Activated naive CD8-positive, alpha-beta T cell (primary cell): ENCODE measurements around the gene CRACR2B.

Experiments
- H3K27ac Mint-ChIP-seq: one replicate; pipeline ENCODE4 v1.8.0; 2021; ENCODE audit warnings: mixed read lengths
- H3K27me3 Mint-ChIP-seq: one replicate; pipeline ENCODE4 v1.8.0; 2021; ENCODE audit warnings: mixed read lengths
- H3K36me3 Mint-ChIP-seq: one replicate; pipeline ENCODE4 v1.8.0; 2021; ENCODE audit warnings: mixed read lengths
- H3K4me1 Mint-ChIP-seq: one replicate; pipeline ENCODE4 v1.8.0; 2021; ENCODE audit warnings: low read depth, mixed read lengths
- H3K4me3 Mint-ChIP-seq: one replicate; pipeline ENCODE4 v1.8.0; 2021; ENCODE audit warnings: mild to moderate bottlenecking, mixed read lengths
- H3K9me3 Mint-ChIP-seq: one replicate; pipeline ENCODE4 v1.8.0; 2021; ENCODE audit warnings: low read depth, mixed read lengths

The CRACR2B gene

DNA sequence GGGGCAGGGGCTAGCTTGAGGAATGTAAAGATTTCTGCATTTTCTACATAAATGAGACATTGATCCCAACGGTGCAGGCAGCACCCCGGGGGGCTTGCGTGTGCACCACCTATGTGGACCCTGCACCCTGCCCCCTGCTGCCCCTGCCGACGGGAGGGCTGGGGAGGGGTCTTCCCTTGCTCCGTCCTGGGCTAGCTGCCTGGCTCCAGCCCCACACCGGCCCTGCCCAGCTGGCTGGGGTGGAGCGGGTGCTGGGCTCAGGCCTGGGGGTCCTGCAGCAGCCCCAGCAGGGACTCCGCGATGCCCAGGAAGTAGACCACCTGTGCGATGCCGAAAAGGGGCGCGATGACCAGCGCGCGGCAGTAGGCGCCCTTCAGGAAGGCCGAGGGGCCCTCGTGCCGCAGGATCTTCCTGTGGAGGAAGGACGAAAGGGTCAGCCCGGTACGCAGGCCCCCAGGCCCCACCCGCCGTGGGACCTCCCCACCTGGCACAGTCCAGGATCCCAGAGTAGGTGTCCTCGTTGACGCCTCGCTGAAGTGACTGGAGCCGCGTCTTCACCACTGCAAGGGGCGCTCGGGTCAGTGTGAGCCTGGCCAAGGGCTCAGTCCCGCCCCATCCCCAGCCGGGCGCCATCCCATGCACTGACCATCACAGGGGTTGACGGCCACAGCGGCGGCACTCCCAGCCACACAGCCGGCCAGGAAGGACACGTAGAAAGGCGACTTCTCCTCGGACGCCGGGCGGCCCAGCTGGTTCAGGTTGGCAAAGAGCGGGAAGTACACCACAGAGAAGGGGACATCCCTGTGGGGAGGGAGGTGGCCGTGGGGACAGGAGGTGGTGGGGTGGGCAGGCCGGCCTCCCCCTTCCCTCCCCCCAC is 35.8 kb upstream of the CRACR2B start:
- H3K36me3 Mint-ChIP-seq: no peaks in the 10 kb centered on the region
- H3K4me3 Mint-ChIP-seq: no peak overlapping the region
- peaks cover 10% of the 10 kb centered on the region for H3K4me1 Mint-ChIP-seq
- no peak overlapping the region for H3K27ac Mint-ChIP-seq
- H3K27me3 Mint-ChIP-seq: no peaks in the 10 kb centered on the region
- no peaks in the 10 kb centered on the region for H3K9me3 Mint-ChIP-seq

DNA sequence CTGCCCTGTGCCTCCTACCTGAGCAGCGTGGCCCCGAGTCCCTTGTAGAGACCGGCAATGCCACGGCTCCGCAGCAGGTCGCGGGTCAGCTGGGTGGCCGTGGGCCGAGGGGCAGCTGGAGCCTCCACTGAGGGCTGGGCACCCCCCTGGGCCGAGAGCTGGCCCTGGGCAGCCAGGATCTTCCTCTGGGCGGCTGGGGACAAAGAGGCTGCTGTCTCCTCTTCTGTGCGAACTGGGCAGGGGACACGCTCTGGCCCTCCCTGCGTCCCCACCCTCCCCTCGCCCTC is 35.2 kb upstream of the CRACR2B start:
- Mint-ChIP-seq H3K9me3 (no peaks in the 10 kb centered on the region), H3K27me3 (no peaks in the 10 kb centered on the region), H3K36me3 (no peaks in the 10 kb centered on the region), H3K27ac (no peak overlapping the region), H3K4me1 (peaks cover 10% of the 10 kb centered on the region), H3K4me3 (no peak overlapping the region)

DNA sequence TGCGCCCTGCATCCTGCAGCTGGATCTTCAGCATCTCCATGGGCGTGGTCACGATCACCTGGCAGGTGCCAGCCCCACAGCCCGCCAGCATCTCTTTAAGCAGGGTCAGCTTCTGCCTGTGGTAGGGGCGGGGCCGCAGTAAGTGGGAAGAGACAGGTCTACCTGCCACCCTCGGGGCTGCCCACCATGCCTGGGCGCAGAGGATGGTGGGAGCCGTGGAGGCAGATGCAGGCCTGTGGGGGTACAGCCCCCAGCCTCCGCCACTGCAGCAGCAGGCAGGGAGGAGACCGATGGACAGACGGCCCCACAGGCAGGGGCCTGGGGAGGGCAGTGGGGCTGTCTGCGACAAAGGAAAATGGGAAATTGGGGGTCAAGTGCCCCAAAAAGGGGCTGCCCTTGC is 34.8 kb upstream of the CRACR2B start:
- H3K36me3 Mint-ChIP-seq: no peaks in the 10 kb centered on the region
- no peak overlapping the region for H3K27ac Mint-ChIP-seq
- peaks cover 8% of the 10 kb centered on the region for H3K4me1 Mint-ChIP-seq
- H3K27me3 Mint-ChIP-seq: no peaks in the 10 kb centered on the region
- H3K4me3 Mint-ChIP-seq: no peak overlapping the region
- no peaks in the 10 kb centered on the region for H3K9me3 Mint-ChIP-seq

DNA sequence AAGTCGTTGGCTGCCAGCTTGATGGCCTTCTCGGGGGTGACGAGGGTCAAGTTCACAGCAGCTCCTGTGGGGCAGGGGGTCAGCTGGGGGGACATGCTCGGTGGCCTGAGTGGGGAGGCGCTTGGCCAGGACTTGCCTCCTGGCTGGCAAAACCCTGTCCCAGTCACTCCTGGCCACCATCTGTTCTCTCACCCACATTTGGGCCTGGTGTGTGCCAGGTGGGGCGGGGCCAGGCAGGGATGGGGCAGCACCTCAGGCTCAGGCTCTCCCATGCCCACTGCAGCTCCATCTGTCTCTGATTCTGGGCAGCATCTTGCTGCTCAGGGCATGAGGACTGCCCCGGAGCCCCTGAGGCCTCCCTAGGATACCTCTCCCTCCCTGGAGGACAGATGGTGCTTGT is 34.2 kb upstream of the CRACR2B start:
- H3K4me3 Mint-ChIP-seq: no peak overlapping the region
- no peaks in the 10 kb centered on the region for H3K36me3 Mint-ChIP-seq
- H3K27me3 Mint-ChIP-seq: no peaks in the 10 kb centered on the region
- no peak overlapping the region for H3K27ac Mint-ChIP-seq
- no peaks in the 10 kb centered on the region for H3K9me3 Mint-ChIP-seq
- H3K4me1 Mint-ChIP-seq: peaks cover 7% of the 10 kb centered on the region

DNA sequence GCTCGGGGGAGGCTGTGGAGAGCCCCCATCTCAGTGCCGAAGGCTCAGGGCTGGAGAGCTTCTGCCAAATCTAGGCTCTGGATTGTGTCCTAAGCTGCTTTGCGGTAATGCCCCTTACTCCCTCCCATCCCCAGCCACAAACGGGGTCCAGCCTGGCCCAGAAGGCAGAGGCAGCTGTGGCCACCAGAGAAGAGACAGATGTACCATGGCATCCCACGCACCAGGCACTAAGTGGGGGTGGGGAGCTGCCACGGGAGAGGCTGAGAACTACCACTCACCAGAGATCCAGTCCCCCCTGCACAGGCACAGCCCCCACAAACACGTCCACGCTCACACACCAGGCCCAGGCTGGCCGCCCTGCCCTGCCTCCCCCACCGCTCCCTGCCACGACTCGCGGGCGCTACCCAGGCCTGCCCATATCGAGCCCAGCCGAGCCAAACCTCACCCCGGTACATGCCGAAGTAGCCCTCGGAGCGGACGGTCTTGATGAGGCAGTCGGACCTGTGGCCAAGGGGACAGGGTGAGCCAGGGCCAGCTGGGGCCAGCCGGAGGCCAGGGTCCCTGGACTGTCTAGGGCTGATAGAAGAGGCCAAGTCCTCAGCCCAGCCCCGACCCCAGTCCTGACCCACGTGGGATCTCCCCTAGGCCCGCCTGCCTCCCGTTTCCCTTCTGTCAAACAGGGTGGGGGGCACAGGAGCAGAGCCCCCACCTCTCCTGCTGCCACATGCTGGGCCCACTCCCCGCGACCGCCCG is 33.5 kb upstream of the CRACR2B start:
- Mint-ChIP-seq H3K36me3 (no peaks in the 10 kb centered on the region), H3K9me3 (no peaks in the 10 kb centered on the region), H3K27me3 (no peaks in the 10 kb centered on the region), H3K4me3 (peak overlapping the region; percentile 51), H3K27ac (no peak overlapping the region), H3K4me1 (peaks cover 5% of the 10 kb centered on the region)

DNA sequence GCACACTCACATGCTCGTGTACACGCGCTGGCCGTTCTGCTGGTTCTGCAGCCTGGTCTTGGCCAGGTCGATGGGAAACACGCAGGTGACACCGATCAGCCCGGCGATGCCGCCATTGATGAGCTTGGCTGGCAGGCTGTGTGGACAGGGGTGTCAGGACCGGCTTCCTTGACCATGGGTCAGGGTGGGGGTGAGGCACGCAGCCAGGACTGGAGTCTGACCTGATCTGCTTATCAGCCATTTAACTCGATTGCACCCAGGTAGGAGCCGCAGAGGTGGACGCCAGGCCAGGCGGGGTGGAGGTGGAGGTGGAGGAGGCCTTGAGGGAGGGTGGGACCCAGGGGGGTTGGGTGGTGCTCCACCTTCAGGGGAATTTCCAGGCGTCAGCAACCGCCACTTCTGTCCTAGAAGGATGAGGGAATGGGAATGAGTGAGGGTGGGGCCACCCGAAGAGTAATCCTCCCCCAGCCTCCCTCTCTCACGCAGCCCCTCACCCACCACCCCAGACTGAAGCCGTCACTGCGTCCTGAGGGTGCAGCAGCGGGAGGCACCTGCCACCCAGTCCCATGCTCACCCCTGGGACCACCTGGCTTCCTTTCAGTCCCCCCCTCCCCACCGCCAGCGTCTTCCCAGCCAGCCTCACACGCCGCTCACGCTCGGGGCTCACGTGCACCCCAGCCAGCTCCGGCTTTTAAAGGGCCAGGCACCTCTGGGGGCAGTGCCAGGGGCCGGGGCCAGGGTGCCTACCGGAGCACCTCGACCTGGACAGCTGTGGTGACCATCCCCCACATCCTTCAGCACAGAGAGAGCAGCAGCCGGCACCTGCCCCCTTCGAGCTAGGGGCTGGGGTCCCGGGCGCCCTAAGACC is 32.7 kb upstream of the CRACR2B start:
- no peak overlapping the region for H3K27ac Mint-ChIP-seq
- no peaks in the 10 kb centered on the region for H3K27me3 Mint-ChIP-seq
- peak overlapping the region; percentile 91 for H3K4me3 Mint-ChIP-seq
- H3K4me1 Mint-ChIP-seq: peaks cover 5% of the 10 kb centered on the region
- H3K9me3 Mint-ChIP-seq: no peaks in the 10 kb centered on the region
- no peaks in the 10 kb centered on the region for H3K36me3 Mint-ChIP-seq

DNA sequence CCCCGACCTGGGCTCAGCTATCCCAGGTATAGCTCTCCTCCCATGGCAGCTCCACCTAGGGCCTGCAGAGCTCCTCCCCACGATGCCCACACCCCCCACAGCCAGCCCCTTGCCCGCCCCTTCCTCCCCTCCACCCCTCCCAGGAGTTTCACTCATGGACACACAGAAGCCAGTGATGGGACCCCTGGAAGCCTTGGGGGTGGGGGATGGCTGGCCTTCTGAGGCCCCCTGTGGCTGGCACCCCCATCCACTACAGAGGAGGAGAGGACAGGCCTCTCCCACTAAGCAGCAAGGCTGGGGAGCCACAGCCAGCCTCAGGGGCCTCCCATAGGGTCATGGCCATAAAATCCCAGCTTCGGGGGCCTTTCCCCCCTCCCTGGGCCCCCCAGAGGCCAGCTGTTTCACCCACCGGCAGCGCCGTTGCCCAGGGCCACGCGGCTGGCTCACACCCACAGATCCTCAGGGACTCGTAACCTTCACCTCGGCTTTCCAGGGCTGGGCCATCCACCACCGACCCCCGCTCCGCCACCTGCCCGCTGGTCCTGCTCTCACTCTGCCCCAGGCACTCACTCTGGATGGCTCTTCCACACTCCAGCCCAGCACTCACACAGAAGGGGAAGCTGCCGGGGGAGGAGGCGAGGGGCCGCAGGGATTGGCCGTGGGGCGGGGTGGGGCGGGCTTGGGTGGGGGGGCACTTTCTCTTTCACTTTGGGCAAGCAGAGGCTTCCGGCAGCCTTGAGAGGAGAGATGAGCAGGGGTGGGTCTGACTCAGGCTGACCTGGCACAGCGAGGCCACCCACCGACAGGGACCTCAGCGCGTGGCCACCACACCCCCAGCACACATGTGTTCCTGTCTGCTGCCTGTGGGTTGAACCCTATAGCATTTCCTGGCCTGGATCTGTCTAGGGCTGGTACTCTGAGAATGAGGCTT is 31.8 kb upstream of the CRACR2B start:
- H3K27me3 Mint-ChIP-seq: no peaks in the 10 kb centered on the region
- peak overlapping the region; percentile 84 for H3K27ac Mint-ChIP-seq
- peaks cover 5% of the 10 kb centered on the region for H3K4me1 Mint-ChIP-seq
- peak overlapping the region; percentile 91 for H3K4me3 Mint-ChIP-seq
- H3K36me3 Mint-ChIP-seq: no peaks in the 10 kb centered on the region
- no peaks in the 10 kb centered on the region for H3K9me3 Mint-ChIP-seq

DNA sequence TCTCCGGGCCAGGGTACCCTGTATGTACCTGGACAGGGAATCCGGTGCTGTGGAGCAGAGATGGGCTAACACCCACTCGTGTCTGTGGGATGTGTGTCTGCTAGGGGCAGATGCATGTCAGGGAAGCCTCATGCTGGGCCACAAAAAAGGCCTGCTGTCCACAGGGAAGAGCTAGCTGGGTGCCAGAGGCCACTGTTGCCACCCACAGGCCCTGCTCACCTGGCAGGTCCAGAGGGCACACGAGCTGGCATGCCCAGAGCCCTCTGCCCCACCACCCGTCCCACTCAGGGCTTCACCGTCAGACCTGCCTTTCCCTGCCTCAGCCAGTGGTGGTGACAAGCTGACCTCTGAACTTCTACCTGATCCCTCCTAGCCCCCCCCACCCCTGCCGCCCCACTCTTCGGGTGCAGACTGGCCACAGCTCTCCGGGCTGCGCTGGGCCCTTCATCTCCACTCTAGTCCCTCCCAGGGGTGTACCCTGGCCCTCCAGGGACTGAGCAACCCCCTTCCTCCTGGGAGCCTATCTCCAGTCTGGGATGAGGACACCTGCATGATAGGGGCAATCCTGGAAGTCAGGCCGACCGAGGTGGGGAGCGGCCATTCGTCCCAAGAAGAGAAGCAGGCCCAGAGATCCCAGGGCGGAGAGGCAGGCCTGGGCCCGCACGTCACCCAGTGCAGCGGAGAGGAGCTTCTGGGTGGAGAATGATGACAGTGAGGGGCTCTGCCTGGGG is 31.0 kb upstream of the CRACR2B start:
- Mint-ChIP-seq H3K36me3 (no peaks in the 10 kb centered on the region), H3K4me3 (peak overlapping the region; percentile 91), H3K9me3 (no peaks in the 10 kb centered on the region), H3K27me3 (no peaks in the 10 kb centered on the region), H3K27ac (peak overlapping the region; percentile 84), H3K4me1 (peaks cover 5% of the 10 kb centered on the region)

DNA sequence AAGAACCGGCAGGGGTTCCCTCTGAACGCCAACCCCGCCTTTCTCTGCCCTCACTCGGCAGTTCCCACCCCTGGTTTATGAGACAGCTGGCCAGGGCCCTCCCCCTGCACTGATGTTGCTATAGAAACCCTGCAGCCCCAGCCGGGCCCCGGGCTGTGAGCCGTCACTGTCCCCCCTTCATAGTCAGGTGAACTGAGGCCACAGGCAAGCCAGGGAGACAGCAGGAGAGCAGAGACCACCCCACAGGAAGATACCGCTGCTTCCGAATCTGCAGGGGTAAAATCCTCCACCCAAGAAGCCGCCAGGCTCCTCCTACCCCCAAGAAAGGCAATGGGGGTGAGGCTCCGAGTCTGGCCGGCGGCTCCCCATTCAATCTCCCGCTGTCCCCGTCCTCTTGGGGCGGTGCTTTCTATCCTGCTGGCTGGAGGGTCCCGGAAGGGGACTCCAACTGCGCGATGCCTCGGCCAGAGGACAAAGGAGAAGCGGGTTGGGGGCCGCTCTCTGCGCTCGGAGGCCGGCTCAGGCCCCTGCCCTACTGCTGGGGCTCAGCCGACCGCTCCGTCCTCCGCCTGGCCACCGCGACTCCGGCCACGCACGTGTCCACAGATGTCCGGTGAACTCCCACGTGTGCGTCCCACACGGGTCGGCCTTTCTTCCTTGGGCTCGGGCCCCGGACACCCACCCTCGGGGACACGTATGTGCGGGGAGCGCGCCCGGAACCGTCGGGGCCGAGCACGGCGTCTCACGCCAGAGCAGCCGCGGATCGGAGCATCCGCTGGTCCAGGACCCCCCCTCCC is 30.2 kb upstream of the CRACR2B start:
- no peaks in the 10 kb centered on the region for H3K36me3 Mint-ChIP-seq
- H3K27ac Mint-ChIP-seq: peak overlapping the region; percentile 84
- peak overlapping the region; percentile 91 for H3K4me3 Mint-ChIP-seq
- H3K9me3 Mint-ChIP-seq: no peaks in the 10 kb centered on the region
- H3K27me3 Mint-ChIP-seq: no peaks in the 10 kb centered on the region
- peaks cover 5% of the 10 kb centered on the region for H3K4me1 Mint-ChIP-seq

DNA sequence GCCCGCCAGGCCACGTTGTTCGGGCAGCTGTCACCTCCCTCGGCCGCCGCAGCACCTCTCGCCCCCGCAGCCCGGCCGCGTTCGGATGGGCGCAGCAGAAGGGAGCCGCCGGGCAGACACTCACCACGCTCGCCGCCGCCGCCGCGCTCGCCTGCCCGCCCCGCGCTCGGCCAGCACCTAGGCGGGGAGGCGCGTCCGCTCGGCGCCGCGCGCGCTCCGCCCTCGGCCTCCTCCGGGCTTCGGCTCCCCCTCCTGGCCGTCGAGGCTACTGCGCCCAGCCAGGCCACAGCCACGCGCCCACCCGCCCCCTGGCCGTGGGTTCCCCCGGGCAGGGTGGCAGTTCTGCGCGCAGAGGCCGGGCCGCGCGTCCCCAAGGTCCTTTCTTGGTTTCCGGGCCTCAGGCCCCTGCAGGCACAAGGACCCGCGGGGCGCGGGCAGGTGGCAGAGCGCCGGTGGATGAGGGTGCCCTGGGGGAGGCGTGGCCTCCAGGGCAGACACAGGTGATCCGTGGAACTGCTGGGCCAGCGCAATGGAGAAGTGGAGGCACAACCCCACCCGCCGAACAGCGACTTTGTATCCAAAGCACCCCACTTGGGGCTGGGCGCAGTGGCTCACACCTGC is 29.5 kb upstream of the CRACR2B start, which contains the start of gene SLC25A22:
Gene SLC25A22 (minus strand): TSS at position 189 of the 621 bp plus-strand sequence. CDS start 3,275 bp downstream, outside the sequence.
- no peaks in the 10 kb centered on the region for H3K9me3 Mint-ChIP-seq
- peak within 1 kb of the TSS; percentile 84 for H3K27ac Mint-ChIP-seq
- no peaks in the 10 kb centered on the region for H3K27me3 Mint-ChIP-seq
- H3K4me1 Mint-ChIP-seq: peaks cover 5% of the 10 kb centered on the region
- no peaks in the 10 kb centered on the region for H3K36me3 Mint-ChIP-seq
- H3K4me3 Mint-ChIP-seq: peak within 1 kb of the TSS; percentile 91

DNA sequence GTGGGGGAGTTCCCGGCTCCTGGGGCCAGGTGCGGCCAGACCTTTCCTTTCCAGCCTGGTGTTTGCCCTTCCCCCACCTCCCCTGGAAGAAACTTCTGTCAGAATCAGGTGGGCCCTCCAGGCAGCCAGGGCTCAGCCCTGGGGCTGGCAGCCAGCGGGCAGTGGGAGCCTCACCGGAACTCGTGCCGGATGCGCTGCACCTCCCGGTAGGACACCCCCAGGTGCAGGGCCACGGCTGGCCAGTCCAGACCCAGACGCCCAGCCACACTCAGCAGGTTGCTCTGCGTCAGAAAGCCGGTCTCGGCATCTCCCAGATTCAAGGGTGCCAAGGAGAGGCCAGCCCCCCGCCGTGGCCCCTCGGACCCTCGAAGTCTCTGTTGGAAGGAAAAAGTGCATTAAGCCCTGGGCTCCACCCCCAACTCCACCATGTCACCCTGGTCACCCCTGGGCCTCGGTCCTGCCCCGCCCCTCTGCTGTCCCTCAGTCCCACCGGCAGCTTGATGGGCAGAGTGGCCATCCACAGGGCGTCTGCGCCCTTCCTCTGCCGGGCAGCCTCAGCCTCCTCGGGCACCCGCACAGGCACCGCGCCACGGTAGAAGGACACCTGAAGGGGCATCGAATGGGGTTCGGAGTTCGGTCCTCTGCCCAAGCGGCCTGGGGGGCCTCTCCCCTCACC is 27.9 kb upstream of the CRACR2B start:
- Mint-ChIP-seq H3K27me3 (no peaks in the 10 kb centered on the region), H3K4me1 (peaks cover 10% of the 10 kb centered on the region), H3K36me3 (no peaks in the 10 kb centered on the region), H3K9me3 (no peaks in the 10 kb centered on the region), H3K27ac (no peak overlapping the region), H3K4me3 (no peak overlapping the region)

DNA sequence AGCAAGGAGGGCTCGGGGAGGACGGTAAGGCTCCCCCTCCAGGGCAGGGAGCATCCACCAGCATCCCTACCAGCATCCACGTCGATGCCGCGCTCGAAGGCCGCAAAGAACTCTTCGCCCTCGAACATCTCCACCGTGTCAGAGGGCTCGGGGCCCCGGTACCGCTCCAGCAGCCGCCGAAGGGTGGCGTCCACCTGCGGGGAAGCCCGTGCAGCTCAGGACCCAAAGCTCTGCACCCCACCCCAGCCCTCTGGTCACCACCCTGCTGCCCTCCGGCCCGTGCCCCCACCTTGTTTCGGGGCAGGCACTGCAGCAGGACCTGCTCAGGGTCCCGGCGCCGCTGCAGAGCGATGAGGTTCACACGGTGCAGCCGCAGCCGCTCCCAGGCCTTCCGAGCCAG is 27.2 kb upstream of the CRACR2B start:
- Mint-ChIP-seq H3K4me1 (peaks cover 10% of the 10 kb centered on the region), H3K9me3 (no peaks in the 10 kb centered on the region), H3K36me3 (no peaks in the 10 kb centered on the region), H3K27me3 (no peaks in the 10 kb centered on the region), H3K27ac (no peak overlapping the region), H3K4me3 (no peak overlapping the region)
